Activated naive CD4-positive, alpha-beta T cell treated with anti-CD3 and anti-CD28 coated beads, Interleukin-2, amount 50 U/mL, for 72 hours (primary cell): ENCODE data around the gene SELENON. TPM values are rescaled to one million over a fixed set of nuclear protein-coding genes. Genes with fewer than 3 reads are reported as not detected.
"Not testable (repeated sequence)": the region's sequence is repeated elsewhere in the genome, so short reads cannot be mapped to it uniquely, and the experiment has no call there.

Source experiments
- ATAC-seq, 2 donors: fragments of 150-1000 bp; cut with Tn5 transposase; 2 replicates each; pipeline ENCODE4 v1.10.0; 2021; ENCODE audit warnings: mild to moderate bottlenecking in 2 of 2, moderate library complexity in 2 of 2
- DNase-seq, 2 donors: peaks; one replicate each; pipeline ENCODE4 v3.0.0; 2021 to 2022; ENCODE audit warnings: low spot score in 2 of 2
- H3K27ac Mint-ChIP-seq, 2 donors: one replicate each; pipeline ENCODE4 v1.8.0; 2022; ENCODE audit warnings: mild to moderate bottlenecking in 2 of 2, mixed read lengths in 2 of 2
- H3K36me3 Mint-ChIP-seq, 2 donors: one replicate each; pipeline ENCODE4 v1.8.0; 2022; ENCODE audit warnings: mixed read lengths in 2 of 2
- H3K9me3 Mint-ChIP-seq, 2 donors: one replicate each; pipeline ENCODE4 v1.8.0; 2022; ENCODE audit warnings: mixed read lengths in 2 of 2
- total RNA-seq, 2 donors: library from RNA; stranded (reverse); gene quantifications; one replicate each; pipeline ENCODE4 v1.2.3, GENCODE V29; 2022

Gene SELENON
- total RNA-seq, 2 donors from 2014 or later = 13.5 to 34.9 TPM

DNA sequence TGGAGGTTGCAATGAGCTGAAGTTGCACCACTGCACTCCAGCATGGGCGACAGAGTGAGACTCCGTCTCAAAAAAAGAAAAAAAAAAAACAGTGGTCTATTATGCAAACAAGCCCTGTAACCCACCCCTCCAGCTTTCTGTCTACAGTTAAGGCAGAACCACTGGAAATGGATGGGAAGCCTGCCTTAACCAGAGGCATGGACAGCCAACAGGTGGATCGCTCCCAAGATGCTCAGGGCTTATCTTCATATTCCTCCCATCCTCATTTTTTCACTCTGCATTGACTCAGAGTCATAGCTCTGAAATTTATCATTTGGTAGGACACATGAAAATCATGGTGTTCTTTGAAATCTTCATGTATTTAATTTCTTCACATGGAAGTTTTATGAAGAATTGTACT, 28.5 kb downstream of the SELENON start:
- no peaks in the 10 kb centered on the region for H3K9me3 Mint-ChIP-seq
- DNase-seq (no peak), ATAC-seq (no peak)
- H3K27ac Mint-ChIP-seq = no peak overlapping the region
- peaks cover 7 to 10% of the 10 kb centered on the region in 2 donors for H3K36me3 Mint-ChIP-seq

GRCh38 chr1:25829046-25829445, 29.1 kb downstream of the SELENON start:
- peaks cover 7 to 10% of the 10 kb centered on the region in 2 donors for H3K36me3 Mint-ChIP-seq
- no peak for ATAC-seq

GRCh38 chr1:25831569-25832196, 31.7 kb downstream of the SELENON start:
- ATAC-seq = no peak
- Mint-ChIP-seq H3K36me3 (peaks cover 11 to 17% of the 10 kb centered on the region in 2 donors), H3K27ac (peak overlapping the region; percentile 15 to 75), H3K9me3 (no peaks in the 10 kb centered on the region)
- DNase-seq = no peak

More at GRCh38 chr1:25829046-25829445, 29.1 kb downstream of the SELENON start:
- DNase-seq = no peak
- H3K27ac Mint-ChIP-seq = no peak overlapping the region
- no peaks in the 10 kb centered on the region for H3K9me3 Mint-ChIP-seq

GRCh38 chr1:25832336-25833037, 32.5 kb downstream of the SELENON start:
- Mint-ChIP-seq H3K27ac (peak overlapping the region in 1 of 2 donors; percentile 81), H3K9me3 (no peaks in the 10 kb centered on the region), H3K36me3 (peaks cover 11 to 17% of the 10 kb centered on the region in 2 donors)
- no peak for DNase-seq
- no peak for ATAC-seq

DNA sequence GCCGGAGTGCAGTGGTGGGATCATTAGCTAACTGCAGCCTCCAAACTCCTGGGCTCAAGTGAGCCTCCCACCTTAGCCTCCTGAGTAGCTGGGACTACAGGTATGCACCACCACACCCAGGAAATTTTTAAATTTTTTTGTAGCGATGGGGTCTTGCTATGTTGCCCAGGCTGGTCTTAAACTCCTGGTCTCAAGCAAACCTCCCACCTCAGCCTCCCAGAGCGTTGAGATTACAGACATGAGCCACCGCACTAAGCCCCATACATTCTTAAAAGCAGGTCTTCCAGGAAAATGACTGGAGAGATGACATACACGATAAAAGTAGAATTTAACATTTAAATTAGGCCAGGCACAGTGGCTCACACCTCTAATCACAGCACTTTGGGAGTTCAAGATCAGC, 33.2 kb downstream of the SELENON start:
- Mint-ChIP-seq H3K27ac (peak overlapping the region in 1 of 2 donors; percentile 81), H3K9me3 (no peaks in the 10 kb centered on the region), H3K36me3 (peaks cover 11 to 17% of the 10 kb centered on the region in 2 donors)
- ATAC-seq (no peak), DNase-seq (no peak)

DNA sequence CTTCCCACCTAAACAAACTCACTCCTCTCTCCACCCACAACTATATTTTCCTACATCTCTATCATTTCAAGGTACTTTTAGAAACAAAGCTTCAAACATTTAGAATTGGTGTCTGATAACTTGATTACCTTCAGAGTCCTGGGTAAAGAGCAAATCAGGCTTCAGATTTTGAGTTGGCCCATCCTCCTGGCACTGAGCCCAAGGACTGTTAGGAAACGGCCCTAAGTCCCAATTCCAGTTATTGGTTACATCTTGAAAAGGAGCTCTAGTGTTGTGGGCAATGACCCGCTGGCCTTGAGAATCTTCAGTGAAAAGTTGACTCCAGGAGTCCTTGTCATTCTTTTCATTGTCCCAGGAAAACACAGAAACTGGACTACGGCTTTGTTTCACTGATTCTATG, 34.9 kb downstream of the SELENON start:
- Mint-ChIP-seq H3K36me3 (peaks cover 5 to 11% of the 10 kb centered on the region in 2 donors), H3K27ac (no peak overlapping the region), H3K9me3 (no peaks in the 10 kb centered on the region)
- no peak for DNase-seq
- no peak for ATAC-seq

GRCh38 chr1:25836695-25837094, 36.7 kb downstream of the SELENON start:
- Mint-ChIP-seq H3K27ac (no peak overlapping the region), H3K9me3 (no peaks in the 10 kb centered on the region), H3K36me3 (peaks cover 4 to 7% of the 10 kb centered on the region in 2 donors)
- DNase-seq (no peak), ATAC-seq (no peak)

DNA sequence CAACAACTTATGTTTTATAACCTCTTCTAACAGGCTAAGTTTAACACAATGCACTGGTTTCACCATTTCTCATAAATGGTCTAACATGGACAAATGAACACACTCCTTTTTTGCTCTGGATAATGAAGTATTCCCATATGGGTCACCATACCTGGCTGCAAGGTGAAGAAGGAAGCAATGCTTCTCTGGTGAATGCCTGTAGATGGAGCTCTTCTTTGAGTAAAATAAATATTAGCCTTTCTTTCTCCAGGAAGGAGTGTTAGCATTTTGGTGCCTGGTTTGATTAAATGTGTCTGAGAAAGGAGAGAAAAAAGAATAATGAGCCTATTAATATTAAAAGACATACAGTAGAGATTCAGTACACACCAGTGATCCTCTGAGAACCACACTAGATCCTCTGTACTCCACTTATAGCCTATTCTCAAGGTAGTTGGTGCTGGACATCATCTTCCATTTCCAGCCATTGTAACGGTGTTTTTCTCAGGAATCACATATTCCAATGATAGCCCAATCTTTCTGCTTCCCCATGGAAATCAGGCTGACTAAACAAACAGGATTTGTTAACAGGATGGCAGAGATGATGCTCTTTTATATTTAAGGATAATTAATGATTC, 37.4 kb downstream of the SELENON start:
- no peak for DNase-seq
- Mint-ChIP-seq H3K27ac (no peak overlapping the region), H3K36me3 (peaks cover 4 to 7% of the 10 kb centered on the region in 2 donors), H3K9me3 (no peaks in the 10 kb centered on the region)
- ATAC-seq = no peak

DNA sequence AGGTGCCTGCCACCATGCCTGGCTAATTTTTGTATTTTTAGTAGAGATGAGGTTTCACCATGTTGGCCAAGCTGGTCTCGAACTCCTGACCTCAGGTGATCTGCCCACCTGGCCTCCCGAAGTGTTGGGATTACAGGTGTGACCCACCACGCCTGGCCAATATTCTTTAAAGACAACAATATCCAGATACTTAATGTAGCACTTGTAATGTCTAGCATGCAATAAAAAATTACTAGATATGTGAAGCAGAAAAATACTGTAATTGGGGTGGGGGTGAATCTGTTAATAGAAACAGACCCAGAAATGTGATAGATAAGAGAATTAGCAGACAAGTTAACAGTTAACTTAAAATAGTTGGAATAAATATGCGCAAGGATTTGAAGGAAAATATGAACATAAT, 39.8 kb downstream of the SELENON start:
- not testable (repeated sequence) for H3K36me3 Mint-ChIP-seq, DNase-seq, ATAC-seq, H3K9me3 Mint-ChIP-seq, H3K27ac Mint-ChIP-seq

- Mint-ChIP-seq H3K36me3 (no peaks in the 10 kb centered on the region), H3K9me3 (no peaks in the 10 kb centered on the region), H3K27ac (no peak overlapping the region)
- ATAC-seq (no peak), DNase-seq (no peak)
These were observed 43.5 kb downstream of the SELENON start for GRCh38 chr1:25843483-25843882.

GRCh38 chr1:25844536-25845337, 44.7 kb downstream of the SELENON start:
- DNase-seq = no peak
- peak overlapping the region in 1 of 2 donors; percentile 15 for H3K27ac Mint-ChIP-seq
- ATAC-seq = no peak
- H3K9me3 Mint-ChIP-seq = no peaks in the 10 kb centered on the region
- H3K36me3 Mint-ChIP-seq = no peaks in the 10 kb centered on the region

GRCh38 chr1:25845664-25846063, 45.7 kb downstream of the SELENON start:
- ATAC-seq (no peak), DNase-seq (no peak)
- Mint-ChIP-seq H3K27ac (no peak overlapping the region), H3K36me3 (no peaks in the 10 kb centered on the region), H3K9me3 (no peaks in the 10 kb centered on the region)

- ATAC-seq (no peak), DNase-seq (no peak)
- Mint-ChIP-seq H3K36me3 (no peaks in the 10 kb centered on the region), H3K27ac (no peak overlapping the region), H3K9me3 (no peaks in the 10 kb centered on the region)
These were observed 47.9 kb downstream of the SELENON start for GRCh38 chr1:25847929-25848328.

DNA sequence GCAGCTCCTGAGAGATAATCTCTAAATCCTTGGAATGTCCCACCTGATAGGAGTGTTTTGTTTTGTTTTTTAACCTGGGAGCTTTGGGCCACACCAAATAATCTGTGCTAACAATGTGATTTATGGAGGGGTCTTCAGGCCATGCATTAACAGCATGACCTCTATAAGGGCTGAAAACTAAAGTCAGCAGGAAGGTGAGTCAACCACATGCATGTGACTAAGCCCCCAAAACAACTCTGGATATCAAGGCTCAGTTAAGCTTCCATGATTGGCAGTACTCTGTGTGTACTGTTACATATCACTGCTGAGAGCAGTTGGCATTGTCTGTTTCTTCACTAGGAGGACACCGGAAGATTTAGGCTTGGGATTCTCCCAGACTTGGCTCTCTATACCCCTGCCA, 48.5 kb downstream of the SELENON start:
- DNase-seq = no peak
- no peak for ATAC-seq
- H3K9me3 Mint-ChIP-seq = no peaks in the 10 kb centered on the region
- no peaks in the 10 kb centered on the region for H3K36me3 Mint-ChIP-seq
- H3K27ac Mint-ChIP-seq = no peak overlapping the region

DNA sequence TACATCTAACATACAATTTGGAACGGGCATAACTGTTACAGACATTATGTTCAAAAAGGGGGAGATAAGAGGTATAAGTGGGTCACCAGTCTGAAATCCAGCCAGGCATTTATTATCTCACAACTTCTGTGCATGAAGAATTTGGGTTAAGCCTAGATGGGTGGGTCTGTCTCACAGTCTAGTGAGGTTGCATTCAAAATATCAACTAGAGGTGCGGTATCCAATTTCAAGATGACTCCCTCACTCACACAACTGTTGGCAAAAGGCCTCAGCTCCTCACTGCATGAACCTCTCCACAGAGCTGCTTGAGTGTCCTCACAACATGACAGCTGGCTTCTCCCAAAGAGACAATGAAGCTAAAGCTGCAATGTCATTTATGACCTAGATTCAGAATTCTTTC, 54.6 kb downstream of the SELENON start:
- H3K9me3 Mint-ChIP-seq = no peaks in the 10 kb centered on the region
- DNase-seq = no peak
- peaks cover 7 to 10% of the 10 kb centered on the region in 2 donors for H3K36me3 Mint-ChIP-seq
- no peak overlapping the region for H3K27ac Mint-ChIP-seq
- no peak for ATAC-seq

DNA sequence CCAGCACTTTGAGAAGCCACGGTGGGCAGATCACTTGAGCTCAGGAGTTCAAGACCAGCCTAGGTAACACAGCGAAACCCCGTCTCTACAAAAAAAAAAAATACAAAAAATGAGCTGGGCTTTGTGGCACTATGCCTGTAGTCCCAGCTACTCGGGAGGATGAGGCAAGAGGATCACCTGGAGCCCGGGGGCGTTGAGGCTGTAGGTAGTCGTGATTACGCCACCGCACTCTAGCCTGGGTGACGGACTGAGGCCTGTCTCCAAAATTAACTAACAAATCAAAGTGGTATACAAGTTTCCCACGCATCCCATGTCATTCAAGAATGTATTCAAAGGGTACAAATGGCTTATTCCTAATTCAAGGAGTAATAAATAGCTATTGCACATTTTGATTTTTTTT, 56.9 kb downstream of the SELENON start:
- Mint-ChIP-seq H3K36me3 (peaks cover 7 to 10% of the 10 kb centered on the region in 2 donors), H3K27ac (no peak overlapping the region), H3K9me3 (no peaks in the 10 kb centered on the region)
- no peak for ATAC-seq
- no peak for DNase-seq

DNA sequence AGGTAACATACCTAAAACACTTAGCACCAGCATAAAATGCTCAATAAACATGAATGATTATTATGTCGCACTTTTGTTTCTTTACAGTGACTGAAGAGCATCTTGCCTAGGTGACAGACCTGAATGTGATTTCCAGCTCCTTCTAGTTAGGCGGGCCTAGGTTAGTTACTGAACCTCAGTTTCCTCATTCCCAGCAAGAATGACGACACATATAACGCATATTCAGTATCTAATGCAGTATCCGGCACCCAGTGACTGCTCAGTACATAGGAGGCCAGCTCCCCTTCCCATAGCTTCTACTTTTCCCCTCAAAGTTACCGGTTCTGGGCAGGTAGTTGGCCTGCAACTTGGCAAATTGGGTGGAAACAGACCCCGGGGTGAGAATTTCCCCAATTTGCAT, 58.5 kb downstream of the SELENON start:
- peak overlapping the region; percentile 89 to 95 for H3K27ac Mint-ChIP-seq
- H3K9me3 Mint-ChIP-seq = no peaks in the 10 kb centered on the region
- peaks cover 14 to 15% of the 10 kb centered on the region in 2 donors for H3K36me3 Mint-ChIP-seq
- DNase-seq (no peak), ATAC-seq (no peak)
